GM19238 (cell line): ENCODE data around the gene ARIH1.
"Not testable (repeated sequence)": the region's sequence is repeated elsewhere in the genome, so short reads cannot be mapped to it uniquely, and the experiment has no call there.

Experiments used
- DNase-seq: peaks from one replicate; pipeline ENCODE4 v3.0.0; 2011; ENCODE audit warnings: low spot score; ENCODE audit not compliant: insufficient read length

Gene ARIH1

GRCh38 chr15:72473614-72474465 is at the start of gene ARIH1:
Gene ARIH1, plus strand, starts transcription at chr15:72474330. Its CDS starts 310 bp downstream, at chr15:72474640.
- peak; percentile 77 for DNase-seq

DNA sequence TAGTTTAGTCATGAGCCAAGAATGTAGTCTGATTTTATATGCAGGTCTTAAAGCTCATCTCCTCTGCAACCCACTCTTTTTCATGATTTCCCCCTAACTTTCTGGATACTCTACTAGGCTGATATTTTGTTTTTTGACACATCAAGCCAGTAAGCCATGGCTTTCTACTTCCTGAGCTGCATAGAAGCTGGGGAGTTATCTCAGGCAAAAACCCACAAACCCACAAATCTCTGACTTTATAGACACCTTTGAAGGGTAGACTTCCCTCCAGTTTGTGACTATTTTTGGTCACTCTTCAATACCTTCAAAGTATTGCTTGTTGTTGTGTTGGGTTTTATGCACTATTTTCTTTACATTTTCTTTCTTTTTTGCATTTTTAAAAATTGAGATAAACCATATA is 47.4 kb upstream of the ARIH1 start:
- DNase-seq = no peak

GRCh38 chr15:72437650-72438316 is 36.3 kb upstream of the ARIH1 start:
- no peak for DNase-seq

GRCh38 chr15:72442848-72443247 is 31.3 kb upstream of the ARIH1 start:
- DNase-seq = not testable (repeated sequence)

- DNase-seq = no peak
Observed at GRCh38 chr15:72445426-72445825, 28.7 kb upstream of the ARIH1 start.

GRCh38 chr15:72450805-72451204 is 23.3 kb upstream of the ARIH1 start:
- no peak for DNase-seq

GRCh38 chr15:72451224-72451623 is 22.9 kb upstream of the ARIH1 start:
- DNase-seq = no peak

GRCh38 chr15:72456684-72457083 is 17.4 kb upstream of the ARIH1 start:
- no peak for DNase-seq

- no peak for DNase-seq
Observed at GRCh38 chr15:72460402-72460801, 13.7 kb upstream of the ARIH1 start.

DNA sequence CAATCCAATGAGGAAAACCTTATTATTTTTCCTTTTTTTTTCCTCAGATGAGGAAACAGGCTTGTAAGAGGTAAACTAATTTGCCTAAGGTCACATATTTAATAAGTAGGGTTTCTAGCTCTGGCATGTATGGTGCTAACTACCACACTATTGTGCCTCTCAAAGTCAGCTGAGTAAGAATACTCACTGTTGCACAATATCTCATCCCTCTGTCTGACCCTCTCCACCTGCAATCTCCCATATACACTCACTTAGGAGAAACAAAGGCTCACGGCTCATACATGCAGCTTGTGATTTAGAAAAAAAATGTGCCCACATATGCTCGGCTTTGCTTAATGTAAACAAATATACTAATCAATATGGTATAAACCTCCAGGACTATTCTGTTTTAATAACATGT is 10.4 kb upstream of the ARIH1 start:
- no peak for DNase-seq

DNA sequence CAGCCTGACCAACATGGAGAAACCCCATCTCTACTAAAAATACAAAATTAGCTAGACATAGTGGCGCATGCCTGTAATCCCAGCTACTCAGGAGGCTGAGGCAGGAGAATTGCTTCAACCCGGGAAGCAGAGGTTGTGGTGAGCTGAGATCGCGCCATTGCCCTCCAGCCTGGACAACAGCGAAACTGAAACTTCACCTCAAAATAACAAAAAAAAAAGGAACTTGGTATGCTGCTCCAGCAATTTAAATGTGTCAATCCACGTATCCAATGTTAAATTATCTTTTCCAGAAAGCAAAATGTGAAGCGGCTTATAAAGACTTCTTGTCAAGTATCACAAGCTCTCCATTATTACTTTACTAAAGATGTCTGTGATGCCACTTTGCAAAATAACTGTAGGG is 9.9 kb upstream of the ARIH1 start:
- DNase-seq = no peak

GRCh38 chr15:72468103-72468502 is 6.0 kb upstream of the ARIH1 start:
- no peak for DNase-seq

DNA sequence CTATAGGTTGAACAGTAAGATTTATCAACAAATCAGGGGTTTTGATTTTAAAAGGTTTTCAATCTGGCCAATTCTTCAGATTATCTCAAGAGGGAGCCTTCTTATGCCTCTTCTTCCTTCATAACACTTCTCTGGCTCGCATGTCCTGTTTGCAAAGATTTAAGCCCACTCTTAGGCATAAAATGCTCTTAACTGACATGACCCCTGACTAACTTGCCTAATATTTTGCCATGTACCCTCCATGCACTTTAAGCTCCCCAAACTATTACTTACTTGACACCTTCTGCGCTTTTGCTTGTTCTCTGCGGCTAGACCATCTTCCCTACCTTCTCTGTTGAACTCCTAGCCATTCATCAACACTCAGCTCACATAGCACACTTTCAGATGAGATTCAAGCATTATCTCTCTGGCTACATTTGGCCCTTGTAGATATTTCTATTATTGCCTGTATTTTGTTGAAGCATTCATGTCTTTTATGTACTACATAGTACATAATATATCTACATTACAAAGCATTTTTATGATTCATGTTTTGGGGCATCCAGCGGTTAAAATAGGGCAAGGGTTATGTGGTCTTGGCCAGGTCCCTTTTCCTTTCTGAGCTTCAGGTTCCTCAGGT is 1.0 kb upstream of the ARIH1 start:
- DNase-seq = no peak

DNA sequence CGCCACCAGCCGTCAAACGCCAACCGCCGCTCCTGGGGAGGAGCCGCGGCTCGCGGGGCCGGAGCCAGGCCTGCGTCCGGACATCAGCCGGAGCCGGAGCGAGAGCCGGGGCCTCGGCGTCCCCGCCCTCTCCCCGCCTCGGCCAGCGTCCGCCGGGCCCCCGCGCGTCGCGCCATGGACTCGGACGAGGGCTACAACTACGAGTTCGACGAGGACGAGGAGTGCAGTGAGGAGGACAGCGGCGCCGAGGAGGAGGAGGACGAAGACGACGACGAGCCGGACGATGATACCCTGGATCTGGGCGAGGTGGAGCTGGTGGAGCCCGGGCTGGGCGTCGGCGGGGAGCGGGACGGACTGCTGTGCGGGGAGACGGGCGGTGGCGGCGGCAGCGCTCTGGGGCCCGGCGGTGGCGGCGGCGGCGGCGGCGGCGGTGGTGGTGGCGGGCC is 359 bp downstream of the ARIH1 start:
- no peak for DNase-seq

GRCh38 chr15:72474912-72475628 is 940 bp downstream of the ARIH1 start:
- peak; percentile 63 for DNase-seq

GRCh38 chr15:72475674-72476073 is 1.5 kb downstream of the ARIH1 start:
- DNase-seq = no peak

GRCh38 chr15:72476330-72476729 is 2.2 kb downstream of the ARIH1 start:
- not testable (repeated sequence) for DNase-seq

DNA sequence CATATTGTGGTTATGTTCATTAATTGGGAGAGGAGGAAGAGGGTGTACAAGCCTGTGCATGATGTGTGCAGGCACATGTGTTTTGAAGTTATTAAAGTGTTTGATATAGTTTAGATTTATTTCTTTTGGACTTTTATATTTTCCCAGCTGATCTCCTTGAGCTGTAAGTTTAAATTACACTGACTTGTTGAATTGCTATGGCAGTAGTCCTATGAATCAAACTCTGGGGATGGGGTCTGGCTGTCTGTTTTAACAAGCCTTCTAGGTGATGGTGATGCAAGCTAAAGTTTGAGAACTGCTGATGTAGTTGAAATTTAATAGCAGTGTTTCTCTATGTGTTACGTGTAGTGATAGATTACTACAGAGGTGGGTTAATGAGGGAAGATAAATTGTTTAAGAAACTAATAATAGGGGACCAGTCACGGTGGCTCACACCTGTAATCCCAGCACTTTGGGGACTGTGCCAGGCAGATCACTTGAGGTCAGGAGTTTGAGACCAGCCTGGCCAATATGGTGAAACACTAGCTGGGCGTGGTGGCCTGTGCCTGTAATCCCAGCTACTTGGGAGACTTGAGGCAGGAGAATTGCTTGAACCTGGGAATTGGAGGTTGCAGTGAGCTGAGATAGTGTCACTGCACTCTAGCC is 7.0 kb downstream of the ARIH1 start:
- no peak for DNase-seq

- no peak for DNase-seq
Observed at GRCh38 chr15:72482275-72482674, 8.1 kb downstream of the ARIH1 start.

DNA sequence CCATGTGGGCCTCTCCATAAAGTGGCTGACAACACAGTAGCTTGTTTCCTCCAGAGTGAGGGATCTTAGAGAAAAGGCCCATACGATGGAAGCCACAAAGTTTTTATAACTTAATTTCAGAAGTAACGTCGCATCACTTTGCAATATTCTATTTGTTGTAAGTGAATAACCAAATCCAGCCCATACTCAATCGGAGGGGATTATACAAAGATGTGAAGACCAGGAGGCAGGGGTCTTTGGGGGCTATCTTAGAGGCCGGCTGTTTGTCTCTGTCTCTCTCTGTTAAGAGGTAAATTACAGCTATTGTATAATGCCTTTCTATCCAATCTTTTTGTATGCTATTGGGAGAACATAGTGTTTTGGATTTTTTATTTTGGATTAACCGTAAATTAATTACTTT is 9.1 kb downstream of the ARIH1 start:
- no peak for DNase-seq

- no peak for DNase-seq
Observed at GRCh38 chr15:72486144-72486543, 12.0 kb downstream of the ARIH1 start.
